HG03108 (cell line): Measurements from ENCODE around the gene GIPC1.
"Not testable (repeated sequence)": the region's sequence is repeated elsewhere in the genome, so short reads cannot be mapped to it uniquely, and the experiment has no call there.

Source experiments
- ATAC-seq: cut with Tn5 transposase; IDR thresholded peaks from one replicate; pipeline ENCODE4 v1.9.1; 2021; ENCODE audit warnings: moderate library complexity; ENCODE audit not compliant: unreplicated experiment

Gene GIPC1

GRCh38 chr19:14472202-14472938 is 23.6 kb downstream of the GIPC1 start:
- no peak for ATAC-seq

GRCh38 chr19:14471436-14472187 is 24.3 kb downstream of the GIPC1 start:
- ATAC-seq = no peak

GRCh38 chr19:14470031-14470876 is 25.7 kb downstream of the GIPC1 start:
- no peak for ATAC-seq

- ATAC-seq = no peak
Observed at GRCh38 chr19:14467816-14468215, 28.1 kb downstream of the GIPC1 start.

- no peak for ATAC-seq
Observed at GRCh38 chr19:14467391-14467790, 28.5 kb downstream of the GIPC1 start.

GRCh38 chr19:14463747-14464146 is 32.2 kb downstream of the GIPC1 start:
- no peak for ATAC-seq

- ATAC-seq = not testable (repeated sequence)
Observed at GRCh38 chr19:14462401-14462800, 33.5 kb downstream of the GIPC1 start.

- ATAC-seq = no peak
Observed at GRCh38 chr19:14460935-14461334, 35.0 kb downstream of the GIPC1 start.

- no peak for ATAC-seq
Observed at GRCh38 chr19:14459703-14460102, 36.2 kb downstream of the GIPC1 start.

GRCh38 chr19:14452303-14452702 is 43.6 kb downstream of the GIPC1 start:
- not testable (repeated sequence) for ATAC-seq

- no peak for ATAC-seq
Observed at GRCh38 chr19:14450876-14451275, 45.1 kb downstream of the GIPC1 start.

- ATAC-seq = no peak
Observed at GRCh38 chr19:14450168-14450874, 45.6 kb downstream of the GIPC1 start.

GRCh38 chr19:14449321-14449720 is 46.6 kb downstream of the GIPC1 start:
- ATAC-seq = no peak

- no peak for ATAC-seq
Observed at GRCh38 chr19:14446336-14447036, 49.4 kb downstream of the GIPC1 start.

GRCh38 chr19:14443632-14444216 is 52.2 kb downstream of the GIPC1 start:
- ATAC-seq = no peak

GRCh38 chr19:14442891-14443631 is 52.9 kb downstream of the GIPC1 start:
- no peak for ATAC-seq

- no peak for ATAC-seq
Observed at GRCh38 chr19:14441041-14441938, 54.6 kb downstream of the GIPC1 start.

- peak; percentile 69 for ATAC-seq
Observed at GRCh38 chr19:14440049-14440448, 55.9 kb downstream of the GIPC1 start.
